Measurements from ENCODE around the gene RPN2. TPM values are rescaled to one million over a fixed set of nuclear protein-coding genes. Genes with fewer than 3 reads are reported as not detected.

RPN2 gene
- total and polyA plus RNA-seq, 4 donors = 153 to 241 (median 177) TPM

DNA sequence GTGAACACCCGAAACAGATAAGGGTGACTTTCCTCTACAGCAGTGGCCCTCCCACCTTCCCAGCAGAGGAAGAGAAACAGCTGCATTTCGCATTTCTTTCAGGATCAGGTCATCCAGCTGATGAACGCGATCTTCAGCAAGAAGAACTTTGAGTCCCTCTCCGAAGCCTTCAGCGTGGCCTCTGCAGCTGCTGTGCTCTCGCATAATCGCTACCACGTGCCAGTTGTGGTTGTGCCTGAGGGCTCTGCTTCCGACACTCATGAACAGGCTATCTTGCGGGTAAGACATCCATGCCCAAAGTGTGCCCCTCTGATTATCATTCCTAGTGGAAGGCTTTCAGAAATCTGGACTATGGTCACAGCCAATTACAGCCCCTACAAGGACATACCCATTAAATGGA lies 28.0 kb downstream of the RPN2 start:
- no peaks in the 10 kb centered on the region for H3K27me3 ChIP-seq (ENCODE audit: control insufficient read depth in 4 of 4, insufficient read depth in 4 of 4, low read length in 3 of 4)
- no peaks in the 10 kb centered on the region for H3K9me3 ChIP-seq (ENCODE audit: control insufficient read depth in 4 of 4, low read length in 3 of 4)
- peaks cover 12 to 70% (median 45%) of the 10 kb centered on the region in 4 donors for H3K36me3 ChIP-seq (ENCODE audit: control insufficient read depth in 4 of 4, insufficient read depth in 3 of 4, low read depth in 1 of 4, low read length in 3 of 4)
- TF ChIP-seq NR2F2 (IDR thresholded peaks at IDR 0.05) = no peak
- no peak for TF ChIP-seq FOXA1 (IDR thresholded peaks at IDR 0.05)
- no peak for TF ChIP-seq RXRA (IDR thresholded peaks at IDR 0.05)
- TF ChIP-seq, protein P1, sequence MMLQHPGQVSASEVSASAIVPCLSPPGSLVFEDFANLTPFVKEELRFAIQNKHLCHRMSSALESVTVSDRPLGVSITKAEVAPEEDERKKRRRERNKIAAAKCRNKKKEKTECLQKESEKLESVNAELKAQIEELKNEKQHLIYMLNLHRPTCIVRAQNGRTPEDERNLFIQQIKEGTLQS (IDR thresholded peaks at IDR 0.05) = no peak
- no peak for TF ChIP-seq JUND (IDR thresholded peaks at IDR 0.05)
- TF ChIP-seq, protein P2, sequence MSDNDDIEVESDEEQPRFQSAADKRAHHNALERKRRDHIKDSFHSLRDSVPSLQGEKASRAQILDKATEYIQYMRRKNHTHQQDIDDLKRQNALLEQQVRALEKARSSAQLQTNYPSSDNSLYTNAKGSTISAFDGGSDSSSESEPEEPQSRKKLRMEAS (IDR thresholded peaks at IDR 0.05) = no peak
- TF ChIP-seq, protein P3, sequence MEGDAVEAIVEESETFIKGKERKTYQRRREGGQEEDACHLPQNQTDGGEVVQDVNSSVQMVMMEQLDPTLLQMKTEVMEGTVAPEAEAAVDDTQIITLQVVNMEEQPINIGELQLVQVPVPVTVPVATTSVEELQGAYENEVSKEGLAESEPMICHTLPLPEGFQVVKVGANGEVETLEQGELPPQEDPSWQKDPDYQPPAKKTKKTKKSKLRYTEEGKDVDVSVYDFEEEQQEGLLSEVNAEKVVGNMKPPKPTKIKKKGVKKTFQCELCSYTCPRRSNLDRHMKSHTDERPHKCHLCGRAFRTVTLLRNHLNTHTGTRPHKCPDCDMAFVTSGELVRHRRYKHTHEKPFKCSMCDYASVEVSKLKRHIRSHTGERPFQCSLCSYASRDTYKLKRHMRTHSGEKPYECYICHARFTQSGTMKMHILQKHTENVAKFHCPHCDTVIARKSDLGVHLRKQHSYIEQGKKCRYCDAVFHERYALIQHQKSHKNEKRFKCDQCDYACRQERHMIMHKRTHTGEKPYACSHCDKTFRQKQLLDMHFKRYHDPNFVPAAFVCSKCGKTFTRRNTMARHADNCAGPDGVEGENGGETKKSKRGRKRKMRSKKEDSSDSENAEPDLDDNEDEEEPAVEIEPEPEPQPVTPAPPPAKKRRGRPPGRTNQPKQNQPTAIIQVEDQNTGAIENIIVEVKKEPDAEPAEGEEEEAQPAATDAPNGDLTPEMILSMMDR (IDR thresholded peaks at IDR 0.05; ENCODE audit: low read depth, low read length, missing input control) = no peak
- TF ChIP-seq RAD21 (IDR thresholded peaks at IDR 0.05) = no peak
- TF ChIP-seq HNF4A (conservative IDR thresholded peaks at IDR 0.05) = no peak
- 98% methylated on average over 11 of the region's 11 CpGs for WGBS
- no peak overlapping the region for H3K4me3 ChIP-seq (ENCODE audit: low read depth in 1 of 3, low read length in 3 of 3)
- no peak for DNase-seq (ENCODE audit: low spot score)
- H3K9ac ChIP-seq (ENCODE audit: low read depth in 1 of 2, low read length in 2 of 2) = no peak overlapping the region
- no peak overlapping the region for H3K27ac ChIP-seq (ENCODE audit: low read depth in 1 of 2, low read length in 2 of 2)
- no peaks in the 10 kb centered on the region for H3K4me1 ChIP-seq (ENCODE audit: control insufficient read depth in 4 of 4, insufficient read depth in 4 of 4, low read length in 3 of 4)

DNA sequence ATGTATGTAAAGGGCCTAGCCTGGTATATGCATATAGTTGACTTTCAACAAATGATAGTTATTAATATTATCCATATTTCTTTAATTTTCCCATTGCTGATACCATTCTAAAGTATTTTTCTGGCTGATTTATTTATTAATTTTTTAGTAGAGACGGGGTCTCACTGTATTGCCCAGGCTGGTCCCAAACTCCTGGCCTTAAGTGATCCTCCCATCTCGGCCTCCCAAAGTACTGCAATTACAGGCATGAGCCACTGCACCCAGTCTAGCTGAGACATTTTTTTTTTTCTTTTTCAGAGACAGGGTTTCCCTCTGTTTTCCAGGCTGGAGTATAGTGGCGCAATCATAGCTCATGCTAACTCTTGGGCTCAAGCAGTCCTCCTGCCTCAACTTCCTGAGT lies 30.1 kb downstream of the RPN2 start:
- Histone ChIP-seq H3K36me3 (ENCODE audit: control insufficient read depth in 4 of 4, insufficient read depth in 3 of 4, low read depth in 1 of 4, low read length in 3 of 4) (peaks cover 12 to 80% (median 52%) of the 10 kb centered on the region in 4 donors), H3K4me3 (ENCODE audit: low read depth in 1 of 3, low read length in 3 of 3) (no peak overlapping the region), H3K9me3 (ENCODE audit: control insufficient read depth in 4 of 4, low read length in 3 of 4) (no peaks in the 10 kb centered on the region), H3K27ac (ENCODE audit: low read depth in 1 of 2, low read length in 2 of 2) (no peak overlapping the region), H3K4me1 (ENCODE audit: control insufficient read depth in 4 of 4, insufficient read depth in 4 of 4, low read length in 3 of 4) (no peaks in the 10 kb centered on the region), H3K9ac (ENCODE audit: low read depth in 1 of 2, low read length in 2 of 2) (no peak overlapping the region), H3K27me3 (ENCODE audit: control insufficient read depth in 4 of 4, insufficient read depth in 4 of 4, low read length in 3 of 4) (no peaks in the 10 kb centered on the region)
- no peak for DNase-seq (ENCODE audit: low spot score)
- 97% methylated on average over 3 of the region's 3 CpGs for WGBS
- TF ChIP-seq, protein P1 (IDR thresholded peaks at IDR 0.05) = no peak
- TF ChIP-seq, protein P3 (IDR thresholded peaks at IDR 0.05; ENCODE audit: low read depth, low read length, missing input control) = no peak
- TF ChIP-seq, protein P4, sequence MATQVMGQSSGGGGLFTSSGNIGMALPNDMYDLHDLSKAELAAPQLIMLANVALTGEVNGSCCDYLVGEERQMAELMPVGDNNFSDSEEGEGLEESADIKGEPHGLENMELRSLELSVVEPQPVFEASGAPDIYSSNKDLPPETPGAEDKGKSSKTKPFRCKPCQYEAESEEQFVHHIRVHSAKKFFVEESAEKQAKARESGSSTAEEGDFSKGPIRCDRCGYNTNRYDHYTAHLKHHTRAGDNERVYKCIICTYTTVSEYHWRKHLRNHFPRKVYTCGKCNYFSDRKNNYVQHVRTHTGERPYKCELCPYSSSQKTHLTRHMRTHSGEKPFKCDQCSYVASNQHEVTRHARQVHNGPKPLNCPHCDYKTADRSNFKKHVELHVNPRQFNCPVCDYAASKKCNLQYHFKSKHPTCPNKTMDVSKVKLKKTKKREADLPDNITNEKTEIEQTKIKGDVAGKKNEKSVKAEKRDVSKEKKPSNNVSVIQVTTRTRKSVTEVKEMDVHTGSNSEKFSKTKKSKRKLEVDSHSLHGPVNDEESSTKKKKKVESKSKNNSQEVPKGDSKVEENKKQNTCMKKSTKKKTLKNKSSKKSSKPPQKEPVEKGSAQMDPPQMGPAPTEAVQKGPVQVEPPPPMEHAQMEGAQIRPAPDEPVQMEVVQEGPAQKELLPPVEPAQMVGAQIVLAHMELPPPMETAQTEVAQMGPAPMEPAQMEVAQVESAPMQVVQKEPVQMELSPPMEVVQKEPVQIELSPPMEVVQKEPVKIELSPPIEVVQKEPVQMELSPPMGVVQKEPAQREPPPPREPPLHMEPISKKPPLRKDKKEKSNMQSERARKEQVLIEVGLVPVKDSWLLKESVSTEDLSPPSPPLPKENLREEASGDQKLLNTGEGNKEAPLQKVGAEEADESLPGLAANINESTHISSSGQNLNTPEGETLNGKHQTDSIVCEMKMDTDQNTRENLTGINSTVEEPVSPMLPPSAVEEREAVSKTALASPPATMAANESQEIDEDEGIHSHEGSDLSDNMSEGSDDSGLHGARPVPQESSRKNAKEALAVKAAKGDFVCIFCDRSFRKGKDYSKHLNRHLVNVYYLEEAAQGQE (IDR thresholded peaks at IDR 0.05) = no peak
- TF ChIP-seq GABPA (IDR thresholded peaks at IDR 0.05 in 1 of 2, conservative IDR thresholded peaks at IDR 0.05 in 1 of 2) = no peak
- TF ChIP-seq YY1 (IDR thresholded peaks at IDR 0.05) = no peak
- TF ChIP-seq, protein P2 (IDR thresholded peaks at IDR 0.05) = no peak
- TF ChIP-seq NR2F2 (IDR thresholded peaks at IDR 0.05) = no peak
- no peak for TF ChIP-seq HNF4G (IDR thresholded peaks at IDR 0.05)
- no peak for TF ChIP-seq SP1 (IDR thresholded peaks at IDR 0.05)
- no peak for TF ChIP-seq RXRA (IDR thresholded peaks at IDR 0.05)
- TF ChIP-seq JUND (IDR thresholded peaks at IDR 0.05) = no peak
- no peak for TF ChIP-seq RAD21 (IDR thresholded peaks at IDR 0.05)
- TF ChIP-seq, protein P5, sequence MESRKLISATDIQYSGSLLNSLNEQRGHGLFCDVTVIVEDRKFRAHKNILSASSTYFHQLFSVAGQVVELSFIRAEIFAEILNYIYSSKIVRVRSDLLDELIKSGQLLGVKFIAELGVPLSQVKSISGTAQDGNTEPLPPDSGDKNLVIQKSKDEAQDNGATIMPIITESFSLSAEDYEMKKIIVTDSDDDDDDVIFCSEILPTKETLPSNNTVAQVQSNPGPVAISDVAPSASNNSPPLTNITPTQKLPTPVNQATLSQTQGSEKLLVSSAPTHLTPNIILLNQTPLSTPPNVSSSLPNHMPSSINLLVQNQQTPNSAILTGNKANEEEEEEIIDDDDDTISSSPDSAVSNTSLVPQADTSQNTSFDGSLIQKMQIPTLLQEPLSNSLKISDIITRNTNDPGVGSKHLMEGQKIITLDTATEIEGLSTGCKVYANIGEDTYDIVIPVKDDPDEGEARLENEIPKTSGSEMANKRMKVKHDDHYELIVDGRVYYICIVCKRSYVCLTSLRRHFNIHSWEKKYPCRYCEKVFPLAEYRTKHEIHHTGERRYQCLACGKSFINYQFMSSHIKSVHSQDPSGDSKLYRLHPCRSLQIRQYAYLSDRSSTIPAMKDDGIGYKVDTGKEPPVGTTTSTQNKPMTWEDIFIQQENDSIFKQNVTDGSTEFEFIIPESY (IDR thresholded peaks at IDR 0.05) = no peak

Data from liver (tissue), 9 donors.